WTC11 (cell line): ENCODE measurements around the gene SLC1A4. TPM values are rescaled to one million over a fixed set of nuclear protein-coding genes. Genes with fewer than 3 reads are reported as not detected.

Experiments
- ATAC-seq: fragments of 200-7000 bp; cut with Tn5 transposase; 2 replicates; pipeline ENCODE4 v1.10.0; 2021; ENCODE audit warnings: mild to moderate bottlenecking, moderate library complexity
- CTCF ChIA-PET: fragments of 300-600 bp; sonication (Branson Sonifier 250); formaldehyde crosslinking; loops from one replicate; lab custom pipeline; 2021; ENCODE audit warnings: antibody characterized with exemption; lab: Charles Lee
- POLR2A ChIA-PET: fragments of 350-600 bp; sonication (Branson Sonifier 250); formaldehyde crosslinking; loops from one replicate; lab custom pipeline; 2021; ENCODE audit warnings: antibody characterized with exemption; lab: Charles Lee
- DNase-seq: peaks from one replicate; pipeline ENCODE4 v3.0.0; 2021; ENCODE audit warnings: low spot score
- H3K27ac Mint-ChIP-seq: 2 replicates; pipeline ENCODE4 v1.8.0; 2021; ENCODE audit warnings: mixed read lengths
- H3K27me3 Mint-ChIP-seq: 2 replicates; pipeline ENCODE4 v1.8.0; 2021; ENCODE audit warnings: low read depth, mild to moderate bottlenecking, moderate library complexity, mixed read lengths
- H3K36me3 Mint-ChIP-seq: 2 replicates; pipeline ENCODE4 v1.8.0; 2021; ENCODE audit warnings: mixed read lengths
- H3K4me1 Mint-ChIP-seq: 2 replicates; pipeline ENCODE4 v1.8.0; 2022; ENCODE audit warnings: mixed read lengths
- H3K4me3 Mint-ChIP-seq: 2 replicates; pipeline ENCODE4 v1.8.0; 2021; ENCODE audit warnings: mild to moderate bottlenecking, moderate library complexity, mixed read lengths
- H3K9me3 Mint-ChIP-seq: 2 replicates; pipeline ENCODE4 v1.8.0; 2021; ENCODE audit warnings: mixed read lengths
- ARID4B ChIP-seq: sonication (generic); formaldehyde crosslinking; IDR thresholded peaks from 2 replicates; pipeline ENCODE4 v1.8.0; 2023; ENCODE audit warnings: missing genetic modification reagents, mild to moderate bottlenecking, borderline replicate concordance
- CBFB ChIP-seq: sonication (generic); formaldehyde crosslinking; IDR thresholded peaks from 2 replicates; pipeline ENCODE4 v1.8.1; 2022; ENCODE audit warnings: mild to moderate bottlenecking, low read depth, missing genetic modification reagents
- CDX4 ChIP-seq: fragments of 250-450 bp; sonication (Bioruptor Pico); IDR thresholded peaks from 2 replicates; pipeline ENCODE4 v1.9.0; 2021; ENCODE audit warnings: moderate library complexity, mild to moderate bottlenecking, inconsistent platforms, borderline replicate concordance
- CREB1 ChIP-seq: sonication (generic); formaldehyde crosslinking; IDR thresholded peaks from 2 replicates; pipeline ENCODE4 v1.8.0; 2023; ENCODE audit warnings: mild to moderate bottlenecking, missing genetic modification reagents
- E2F1 ChIP-seq: sonication (generic); formaldehyde crosslinking; IDR thresholded peaks from 2 replicates; pipeline ENCODE4 v1.8.0; 2022; ENCODE audit warnings: mild to moderate bottlenecking, missing genetic modification reagents
- E2F5 ChIP-seq: sonication (generic); formaldehyde crosslinking; IDR thresholded peaks from 2 replicates; pipeline ENCODE4 v1.8.1; 2022; ENCODE audit warnings: mild to moderate bottlenecking, moderate library complexity, missing genetic modification reagents
- EMX1 ChIP-seq: fragments of 250-450 bp; sonication (Bioruptor Pico); IDR thresholded peaks from 2 replicates; pipeline ENCODE4 v1.8.0; 2021; ENCODE audit warnings: mild to moderate bottlenecking
- ERG ChIP-seq: fragments of 250-450 bp; sonication (Bioruptor Pico); IDR thresholded peaks from 2 replicates; pipeline ENCODE4 v1.8.0; 2021; ENCODE audit warnings: mild to moderate bottlenecking
- FOXK1 ChIP-seq: sonication (generic); formaldehyde crosslinking; IDR thresholded peaks from 2 replicates; pipeline ENCODE4 v1.8.0; 2022; ENCODE audit warnings: mild to moderate bottlenecking, moderate library complexity, missing genetic modification reagents
- GRHL2 ChIP-seq: fragments of 250-450 bp; sonication (Bioruptor Pico); IDR thresholded peaks from 2 replicates; pipeline ENCODE4 v1.8.0; 2022; ENCODE audit warnings: mild to moderate bottlenecking, moderate library complexity; ENCODE audit not compliant: insufficient replicate concordance, severe bottlenecking
- HMGA2 ChIP-seq: fragments of 250-450 bp; sonication (Bioruptor Pico); IDR thresholded peaks from 2 replicates; pipeline ENCODE4 v1.4.0; 2021; ENCODE audit warnings: mild to moderate bottlenecking, moderate library complexity
- IRF1 ChIP-seq: sonication (generic); formaldehyde crosslinking; IDR thresholded peaks from 2 replicates; pipeline ENCODE4 v1.8.0; 2023; ENCODE audit warnings: missing genetic modification reagents
- NFATC4 ChIP-seq: fragments of 250-450 bp; sonication (Bioruptor Pico); IDR thresholded peaks from 2 replicates; pipeline ENCODE4 v1.9.0; 2021; ENCODE audit warnings: mild to moderate bottlenecking
- SOX15 ChIP-seq: fragments of 250-450 bp; sonication (Bioruptor Pico); IDR thresholded peaks from 2 replicates; pipeline ENCODE4 v1.9.0; 2021; ENCODE audit warnings: mild to moderate bottlenecking
- SP1 ChIP-seq: sonication (generic); formaldehyde crosslinking; conservative IDR thresholded peaks from 2 replicates; pipeline ENCODE4 v1.8.1; 2022; ENCODE audit warnings: missing genetic modification reagents
- STAT6 ChIP-seq: sonication (generic); formaldehyde crosslinking; conservative IDR thresholded peaks from 2 replicates; pipeline ENCODE4 v1.8.1; 2023; ENCODE audit warnings: mild to moderate bottlenecking, low read depth, missing genetic modification reagents, moderate library complexity
- ZNF396 ChIP-seq: fragments of 250-450 bp; sonication (Bioruptor Pico); IDR thresholded peaks from 2 replicates; pipeline ENCODE4 v1.8.0; 2021; ENCODE audit warnings: mild to moderate bottlenecking, moderate library complexity, borderline replicate concordance
- ZNF416 ChIP-seq: fragments of 250-450 bp; sonication (Bioruptor Pico); IDR thresholded peaks from 2 replicates; pipeline ENCODE4 v1.9.0; 2021; ENCODE audit warnings: mild to moderate bottlenecking, inconsistent platforms
- total RNA-seq: library from RNA; stranded (reverse); gene quantifications from 3 replicates; pipeline ENCODE4 v1.2.3, GENCODE V29; 2021

The SLC1A4 gene
- total RNA-seq, 1 experiment from 2014 or later, result 1.6 TPM

- H3K9me3 Mint-ChIP-seq, result no peaks in the 10 kb centered on the region
- peaks cover 12% of the 10 kb centered on the region; the same call in 1 of the 2 replicates for H3K4me1 Mint-ChIP-seq
- H3K27ac Mint-ChIP-seq, result peak overlapping the region; percentile 54
- ChIA-PET POLR2A (no interaction called here), CTCF (interaction anchor here (0.7 to 4.6 kb wide), 4 partner anchors 62 to 159 kb away, joined by 3 to 19 read pairs (median 6); partner anchors contain the start of genes ACTR2 and RAB1A)
- H3K27me3 Mint-ChIP-seq, result no peaks in the 10 kb centered on the region
- peaks cover 27% of the 10 kb centered on the region for H3K36me3 Mint-ChIP-seq
- ATAC-seq, result no peak
- no peak overlapping the region for H3K4me3 Mint-ChIP-seq
- DNase-seq, result no peak
- TF ChIP-seq NFATC4 (CRISPR knock-in tag), result no peak
- TF ChIP-seq STAT6 (CRISPR knock-in tag), result no peak
- no peak for TF ChIP-seq E2F5
- TF ChIP-seq ERG (CRISPR knock-in tag), result no peak
Observed at GRCh38 chr2:65067806-65068553, 78.8 kb downstream of the SLC1A4 start.

- H3K36me3 Mint-ChIP-seq, result peaks cover 34% of the 10 kb centered on the region
- DNase-seq (no peak), ATAC-seq (no peak)
- no peaks in the 10 kb centered on the region for H3K27me3 Mint-ChIP-seq
- TF ChIP-seq SP1 (CRISPR knock-in tag), result no peak
- TF ChIP-seq HMGA2 (CRISPR knock-in tag), result no peak
- TF ChIP-seq CBFB, result no peak
- TF ChIP-seq FOXK1 (CRISPR knock-in tag), result no peak
- peaks cover 12% of the 10 kb centered on the region; the same call in 1 of the 2 replicates for H3K4me1 Mint-ChIP-seq
- POLR2A ChIA-PET, result no interaction called here
- no peaks in the 10 kb centered on the region for H3K9me3 Mint-ChIP-seq
- peak overlapping the region; percentile 41; the same call in 1 of the 2 replicates for H3K27ac Mint-ChIP-seq
- H3K4me3 Mint-ChIP-seq, result no peak overlapping the region
- CTCF ChIA-PET, result interaction anchor here (2.7 to 4.6 kb wide), 3 partner anchors 61 to 118 kb away, joined by 10 to 19 read pairs (median 13); partner anchors contain the start of gene RAB1A
Observed at GRCh38 chr2:65069439-65069824, 80.2 kb downstream of the SLC1A4 start.

- no peaks in the 10 kb centered on the region for H3K9me3 Mint-ChIP-seq
- ATAC-seq (peak; percentile 54), DNase-seq (no peak)
- no peaks in the 10 kb centered on the region for H3K27me3 Mint-ChIP-seq
- TF ChIP-seq ZNF416 (CRISPR knock-in tag) (no peak), CDX4 (CRISPR knock-in tag) (no peak), IRF1 (no peak), ARID4B (CRISPR knock-in tag) (no peak), EMX1 (CRISPR knock-in tag) (no peak), CBFB (no peak), CREB1 (CRISPR knock-in tag) (no peak), GRHL2 (no peak), E2F1 (CRISPR knock-in tag) (no peak), ZNF396 (CRISPR knock-in tag) (no peak), SOX15 (CRISPR knock-in tag) (no peak)
- peak overlapping the region; percentile 61; the same call in 1 of the 2 replicates for H3K27ac Mint-ChIP-seq
- POLR2A ChIA-PET, result no interaction called here
- H3K4me1 Mint-ChIP-seq, result peaks cover 8% of the 10 kb centered on the region
- CTCF ChIA-PET, result interaction anchor here (1.0 to 4.6 kb wide), 8 partner anchors 11 to 147 kb away, joined by 3 to 19 read pairs (median 5); partner anchors contain the start of gene RAB1A
- peaks cover 34% of the 10 kb centered on the region for H3K36me3 Mint-ChIP-seq
- no peak overlapping the region for H3K4me3 Mint-ChIP-seq
Observed at GRCh38 chr2:65070172-65070830, 81.1 kb downstream of the SLC1A4 start.
